Measurements from ENCODE around the gene PRTN3.

- no peak for TF ChIP-seq CTCF (IDR thresholded peaks at IDR 0.05)
- no peak for TF ChIP-seq POLR2A (IDR thresholded peaks at IDR 0.05)
Measured at GRCh38 chr19:798415-799075, 42.3 kb upstream of the PRTN3 start.
